DND-41 (cell line): ENCODE results near the gene TM4SF20.
A peak's percentile ranks its signal among the peaks of the same experiment; 100 is the strongest.

Experiments used
- ATAC-seq: fragments of 200-7000 bp; cut with Tn5 transposase; 3 replicates; pipeline ENCODE4 v1.9.1; 2021; ENCODE audit warnings: low read depth; ENCODE audit not compliant: insufficient read depth
- DNase-seq: peaks from one replicate; pipeline ENCODE4 v3.0.0-alpha.2; 2020
- H2AFZ ChIP-seq: 2 replicates; pipeline ENCODE4 v1.6.0; 2012; ENCODE audit warnings: low read depth, low read length
- H3K27ac ChIP-seq: 2 replicates; pipeline ENCODE4 v1.5.1; 2012; ENCODE audit warnings: low read length, inconsistent platforms
- H3K27me3 ChIP-seq: fragments of 200-600 bp; sonication (generic); 2 replicates; pipeline ENCODE4 v1.6.0; 2012; ENCODE audit warnings: low read length, mild to moderate bottlenecking, inconsistent platforms; ENCODE audit not compliant: insufficient read depth, poor library complexity
- H3K36me3 ChIP-seq: 2 replicates; pipeline ENCODE4 v1.5.1; 2012; ENCODE audit warnings: low read length, inconsistent platforms; ENCODE audit not compliant: insufficient read depth
- H3K4me1 ChIP-seq: 2 replicates; pipeline ENCODE4 v1.5.1; 2012; ENCODE audit warnings: mild to moderate bottlenecking, low read length; ENCODE audit not compliant: insufficient read depth
- H3K4me2 ChIP-seq: 2 replicates; pipeline ENCODE4 v1.6.0; 2012; ENCODE audit warnings: mild to moderate bottlenecking, moderate library complexity, low read length, inconsistent platforms; ENCODE audit not compliant: insufficient read depth
- H3K4me3 ChIP-seq, 2 experiments: fragments of 200-600 bp in 1 of 2; shearing (Covaris generic) in 1 of 2; 2 replicates each; pipeline ENCODE4 v1.5.1; 2012 to 2016; ENCODE audit warnings: inconsistent platforms in 2 of 2, low read length in 2 of 2, mild to moderate bottlenecking in 2 of 2, low read depth in 1 of 2, moderate library complexity in 1 of 2
- H3K79me2 ChIP-seq: 2 replicates; pipeline ENCODE4 v1.6.0; 2012; ENCODE audit warnings: low read length, inconsistent platforms; ENCODE audit not compliant: insufficient read depth
- H3K9ac ChIP-seq: 2 replicates; pipeline ENCODE4 v1.6.0; 2012; ENCODE audit warnings: low read depth, mild to moderate bottlenecking, inconsistent platforms, low read length, moderate library complexity
- H3K9me3 ChIP-seq: 2 replicates; pipeline ENCODE4 v1.5.1; 2012; ENCODE audit warnings: low read length, moderate library complexity, mild to moderate bottlenecking, inconsistent platforms; ENCODE audit not compliant: insufficient read depth, severe bottlenecking
- H4K20me1 ChIP-seq: 2 replicates; pipeline ENCODE4 v1.6.0; 2012; ENCODE audit warnings: low read length; ENCODE audit not compliant: insufficient read depth
- CTCF ChIP-seq: IDR thresholded peaks from 2 replicates; pipeline ENCODE4 v1.5.1; 2012; ENCODE audit warnings: borderline replicate concordance, low read length, moderate library complexity, mild to moderate bottlenecking; ENCODE audit not compliant: poor library complexity, severe bottlenecking; ENCODE audit errors: extremely low read depth
- EZH2 ChIP-seq: IDR thresholded peaks from 3 replicates; pipeline ENCODE4 v1.6.1; 2012; ENCODE audit warnings: borderline replicate concordance, low read depth, mild to moderate bottlenecking, moderate library complexity, low read length, inconsistent platforms; ENCODE audit not compliant: severe bottlenecking

Gene TM4SF20

GRCh38 chr2:227363756-227364155 is 15.3 kb downstream of the TM4SF20 start:
- H3K36me3 ChIP-seq: peaks cover 16% of the 10 kb centered on the region; the same call in 1 of the 2 replicates
- no peak overlapping the region for H3K4me3 ChIP-seq
- no peak overlapping the region for H3K4me2 ChIP-seq
- no peak overlapping the region for H3K27ac ChIP-seq
- no peaks in the 10 kb centered on the region for H3K79me2 ChIP-seq
- H4K20me1 ChIP-seq: no peaks in the 10 kb centered on the region
- TF ChIP-seq EZH2 (no peak), CTCF (peak; percentile 42)
- no peak overlapping the region for H3K9ac ChIP-seq
- no peaks in the 10 kb centered on the region for H3K9me3 ChIP-seq
- H3K27me3 ChIP-seq: no peaks in the 10 kb centered on the region
- no peak overlapping the region for H2AFZ ChIP-seq
- no peak for DNase-seq
- H3K4me1 ChIP-seq: no peaks in the 10 kb centered on the region
- ATAC-seq: no peak

GRCh38 chr2:227360351-227360750 is 18.8 kb downstream of the TM4SF20 start:
- no peak overlapping the region for H3K9ac ChIP-seq
- no peaks in the 10 kb centered on the region for H3K9me3 ChIP-seq
- H3K27ac ChIP-seq: no peak overlapping the region
- no peak for DNase-seq
- no peaks in the 10 kb centered on the region for H3K4me1 ChIP-seq
- peak; percentile 31; the same call in 1 of the 3 replicates for ATAC-seq
- H2AFZ ChIP-seq: no peak overlapping the region
- H3K79me2 ChIP-seq: no peaks in the 10 kb centered on the region
- H3K4me3 ChIP-seq: no peak overlapping the region
- H3K4me2 ChIP-seq: no peak overlapping the region
- no peaks in the 10 kb centered on the region for H4K20me1 ChIP-seq
- H3K27me3 ChIP-seq: no peaks in the 10 kb centered on the region
- H3K36me3 ChIP-seq: peaks cover 43% of the 10 kb centered on the region
- TF ChIP-seq CTCF (no peak), EZH2 (no peak)

DNA sequence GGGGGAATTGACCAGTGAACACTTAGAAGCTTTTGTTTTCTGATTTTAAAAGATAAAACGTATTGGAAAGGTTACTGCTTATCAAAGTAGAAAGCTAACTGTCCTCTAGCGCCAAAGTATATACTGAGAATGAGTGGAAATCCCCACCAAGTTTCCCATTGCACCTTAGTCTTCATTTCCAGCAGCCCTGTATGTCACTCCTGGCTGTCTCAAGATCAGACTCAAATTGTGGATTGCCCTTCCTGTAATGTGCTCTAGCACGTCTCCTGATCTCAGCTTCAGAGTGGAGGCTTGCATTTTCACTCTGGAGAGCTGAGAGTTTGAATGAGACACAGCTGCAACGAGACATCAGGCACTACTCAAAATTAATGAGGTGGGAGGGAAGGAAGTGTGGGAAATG is 27.5 kb downstream of the TM4SF20 start:
- TF ChIP-seq CTCF (no peak), EZH2 (no peak)
- Histone ChIP-seq H3K4me2 (no peak overlapping the region), H3K79me2 (no peaks in the 10 kb centered on the region)

More for the DNA sequence above, 27.5 kb downstream of the TM4SF20 start:
- ATAC-seq (no peak), DNase-seq (no peak)
- H3K27ac ChIP-seq: no peak overlapping the region
- H4K20me1 ChIP-seq: no peaks in the 10 kb centered on the region
- no peaks in the 10 kb centered on the region for H3K4me1 ChIP-seq
- H3K4me3 ChIP-seq: no peak overlapping the region
- H3K9me3 ChIP-seq: no peaks in the 10 kb centered on the region
- no peak overlapping the region for H2AFZ ChIP-seq
- H3K9ac ChIP-seq: no peak overlapping the region
- peaks cover 44% of the 10 kb centered on the region for H3K36me3 ChIP-seq
- no peaks in the 10 kb centered on the region for H3K27me3 ChIP-seq
